Ovary (tissue), 9 donors: ENCODE results near the gene PTPRO. TPM values are rescaled to one million over a fixed set of nuclear protein-coding genes. Genes with fewer than 3 reads are reported as not detected.

Experiments
- DNase-seq, 5 donors: peaks; one replicate each; pipeline ENCODE4 v3.0.0-alpha.2; 2019 to 2020
- H3K27ac ChIP-seq, 2 donors: fragments of 200-600 bp; one replicate each; pipeline versions ENCODE4 v1.5.1 to v1.8.0; 2019 to 2022
- H3K27me3 ChIP-seq: fragments of 200-600 bp; one replicate; pipeline ENCODE4 v1.8.0; 2022
- H3K36me3 ChIP-seq: fragments of 200-600 bp; sonication (generic); one replicate; pipeline ENCODE4 v1.5.1; 2019
- H3K4me1 ChIP-seq: one replicate; pipeline ENCODE4 v1.8.1; 2013; ENCODE audit warnings: mild to moderate bottlenecking, moderate library complexity; ENCODE audit not compliant: insufficient read depth
- H3K4me3 ChIP-seq: fragments of 200-600 bp; sonication (generic); one replicate; pipeline ENCODE4 v1.5.1; 2017
- H3K9me3 ChIP-seq, 2 donors: fragments of 200-600 bp in 1 of 2; sonication (generic) in 1 of 2; one replicate each; pipeline versions ENCODE4 v1.5.1 to v1.8.1; 2013 to 2019; ENCODE audit warnings: mild to moderate bottlenecking in 1 of 2, moderate library complexity in 1 of 2
- EP300 ChIP-seq: sonication (generic); formaldehyde crosslinking; IDR thresholded peaks from one replicate; pipeline ENCODE4 v1.6.1; 2017; ENCODE audit warnings: antibody characterized with exemption
- POLR2A ChIP-seq: fragments of 450-650 bp; IDR thresholded peaks from one replicate; pipeline ENCODE4 v1.6.1; 2017; ENCODE audit warnings: antibody characterized with exemption, mild to moderate bottlenecking, moderate library complexity
- WGBS, 3 donors: extraction: QIAGEN DNeasy Blood & Tissue Kit in 1 of 3; methylation state at CpG; one replicate each; pipeline versions ENCODE4 v1.1.5 to v1.1.7; 2013 to 2017; 5-methylcytosine and 5-hydroxymethylcytosine counted together
- intact Hi-C, 4 donors: fragments of 100-400 bp; cut with DNase I; formaldehyde crosslinking; loops; one replicate each; pipeline versions ENCODE4 v1.11.0 to v1.15.1; 2022 to 2023
- polyA plus RNA-seq, 2 donors: library from polyadenylated mRNA; stranded (reverse); fragments of 200-250 nt in 1 of 2; fragments of 350-450 nt in 1 of 2; fragmentation: Illumina TruSeq in 1 of 2; extraction: RNeasy Lipid Tissue Mini Kit (QIAGEN cat#74804) in 1 of 2; gene quantifications; one replicate each; pipeline ENCODE4 v1.2.3, GENCODE V29; 2013 to 2014
- total RNA-seq, 7 donors: library from RNA; depleted of rRNA in 2 of 7; stranded (reverse); fragments of >200 nt in 2 of 7; fragmentation: NEBNext Ultra II Directional in 3 of 7; extraction: Animal tissue kit (Norgen Biotek cat#: 25700) in 3 of 7; gene quantifications; one replicate each; pipeline versions ENCODE4 v1.1.0 to v1.2.4, GENCODE V29; 2016 to 2023
- TF ChIP-seq, protein P1 (sequence below), 3 donors: fragments of 450-650 bp in 2 of 3; fragments of 200-600 bp in 1 of 3; IDR thresholded peaks; one replicate each; pipeline versions ENCODE4 v1.5.1 to v1.8.0; 2016 to 2022; ENCODE audit warnings: antibody characterized with exemption in 3 of 3, mild to moderate bottlenecking in 1 of 3
- donor health status: DM: no; HTN: no; CAD: no; lungs with moderate emphysema.
- donor health status: DM: no; HTN: no; CAD: no.
- donor health status: Bipolar disorder and iron deficiency.
- donor health status: DM: yes; HTN: yes; CAD: no.
- donor health status: DM: no; HTN: no; CAD: no.
- donor health status: DM: yes; HTN: yes; CAD: no.

The PTPRO gene
- total and polyA plus RNA-seq, 9 donors = 0.30 to 3.7 (median 0.83) TPM

DNA sequence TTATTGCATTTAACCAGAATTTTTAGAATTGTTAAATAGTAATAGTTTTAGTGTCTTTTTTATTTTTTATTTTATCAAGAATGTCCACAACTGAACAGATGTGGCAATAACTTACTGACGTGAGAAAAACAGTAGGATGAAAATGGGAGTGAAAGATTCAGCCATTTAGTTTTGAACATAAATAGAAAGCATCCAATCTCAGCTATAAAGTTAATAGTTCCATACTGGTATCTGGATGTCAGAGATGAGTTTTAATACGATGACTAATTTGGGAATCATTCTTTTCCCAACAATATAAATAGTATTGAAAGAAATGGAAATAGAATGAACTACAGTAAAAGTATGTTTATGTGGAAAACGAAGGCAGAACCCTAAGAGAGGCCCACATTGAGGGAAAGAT lies 307.5 kb downstream of the PTPRO start:
- Histone ChIP-seq H3K36me3 (no peaks in the 10 kb centered on the region), H3K4me3 (no peak overlapping the region), H3K9me3 (no peaks in the 10 kb centered on the region), H3K27me3 (no peaks in the 10 kb centered on the region), H3K4me1 (peaks cover 7% of the 10 kb centered on the region), H3K27ac (peak overlapping the region; percentile 23 to 51)
- no peak for DNase-seq
- intact Hi-C loops = loop anchor here in 1 of 4 donors (10.0 kb wide), 1 partner anchor 155 kb away; the partner anchor contains the start of gene EPS8
- TF ChIP-seq POLR2A = no peak
- TF ChIP-seq, protein P1, sequence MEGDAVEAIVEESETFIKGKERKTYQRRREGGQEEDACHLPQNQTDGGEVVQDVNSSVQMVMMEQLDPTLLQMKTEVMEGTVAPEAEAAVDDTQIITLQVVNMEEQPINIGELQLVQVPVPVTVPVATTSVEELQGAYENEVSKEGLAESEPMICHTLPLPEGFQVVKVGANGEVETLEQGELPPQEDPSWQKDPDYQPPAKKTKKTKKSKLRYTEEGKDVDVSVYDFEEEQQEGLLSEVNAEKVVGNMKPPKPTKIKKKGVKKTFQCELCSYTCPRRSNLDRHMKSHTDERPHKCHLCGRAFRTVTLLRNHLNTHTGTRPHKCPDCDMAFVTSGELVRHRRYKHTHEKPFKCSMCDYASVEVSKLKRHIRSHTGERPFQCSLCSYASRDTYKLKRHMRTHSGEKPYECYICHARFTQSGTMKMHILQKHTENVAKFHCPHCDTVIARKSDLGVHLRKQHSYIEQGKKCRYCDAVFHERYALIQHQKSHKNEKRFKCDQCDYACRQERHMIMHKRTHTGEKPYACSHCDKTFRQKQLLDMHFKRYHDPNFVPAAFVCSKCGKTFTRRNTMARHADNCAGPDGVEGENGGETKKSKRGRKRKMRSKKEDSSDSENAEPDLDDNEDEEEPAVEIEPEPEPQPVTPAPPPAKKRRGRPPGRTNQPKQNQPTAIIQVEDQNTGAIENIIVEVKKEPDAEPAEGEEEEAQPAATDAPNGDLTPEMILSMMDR (IDR thresholded peaks at IDR 0.05) = no peak
- TF ChIP-seq EP300 = no peak
- WGBS, 3 donors = 27 to 39% (median 27%) methylated on average over 3 of the region's 3 CpGs

DNA sequence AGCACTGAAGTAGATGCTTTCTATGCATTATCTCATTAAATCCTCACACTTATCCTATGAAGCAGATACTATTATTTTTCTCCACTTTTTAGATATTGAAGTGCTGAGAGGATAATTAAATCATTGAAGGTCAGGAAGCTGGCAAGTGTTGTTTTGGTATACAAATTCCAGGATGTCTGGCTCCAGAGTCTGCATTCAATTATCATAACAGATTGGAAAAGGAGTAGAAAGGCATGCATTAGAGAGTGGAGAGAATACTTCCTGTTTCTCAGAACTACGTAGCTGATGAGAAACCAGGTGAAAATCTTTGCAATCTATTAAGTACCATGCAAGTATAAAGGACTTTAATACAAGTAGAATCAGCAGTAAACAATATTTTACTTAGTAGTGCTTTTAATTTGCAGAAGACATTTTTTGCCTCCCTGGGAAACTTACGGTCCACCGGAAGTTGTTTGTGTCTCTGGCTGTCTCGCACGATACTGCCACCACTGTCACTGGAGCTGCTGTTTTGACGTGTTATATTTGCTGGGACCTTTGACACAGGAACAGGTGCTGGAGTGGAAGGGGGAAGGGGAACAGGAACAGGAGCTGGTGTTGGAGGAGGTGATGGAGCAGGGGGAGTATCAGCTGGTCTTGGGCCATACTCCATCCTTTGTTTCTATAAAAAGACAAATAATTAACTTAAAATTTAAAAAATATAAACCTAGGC lies 308.9 kb downstream of the PTPRO start:
- Histone ChIP-seq H3K27me3 (no peaks in the 10 kb centered on the region), H3K4me1 (peaks cover 9% of the 10 kb centered on the region), H3K4me3 (no peak overlapping the region), H3K27ac (no peak overlapping the region), H3K36me3 (no peaks in the 10 kb centered on the region), H3K9me3 (no peaks in the 10 kb centered on the region)
- 67 to 83% (median 68%) methylated on average over 6 of the region's 6 CpGs for WGBS, 3 donors
- TF ChIP-seq, protein P1 (IDR thresholded peaks at IDR 0.05) = no peak
- TF ChIP-seq EP300 = no peak
- TF ChIP-seq POLR2A = no peak
- DNase-seq = no peak
- intact Hi-C loops = loop anchor here in 1 of 4 donors (10.0 kb wide), 1 partner anchor 154 kb away; the partner anchor contains the start of gene EPS8

DNA sequence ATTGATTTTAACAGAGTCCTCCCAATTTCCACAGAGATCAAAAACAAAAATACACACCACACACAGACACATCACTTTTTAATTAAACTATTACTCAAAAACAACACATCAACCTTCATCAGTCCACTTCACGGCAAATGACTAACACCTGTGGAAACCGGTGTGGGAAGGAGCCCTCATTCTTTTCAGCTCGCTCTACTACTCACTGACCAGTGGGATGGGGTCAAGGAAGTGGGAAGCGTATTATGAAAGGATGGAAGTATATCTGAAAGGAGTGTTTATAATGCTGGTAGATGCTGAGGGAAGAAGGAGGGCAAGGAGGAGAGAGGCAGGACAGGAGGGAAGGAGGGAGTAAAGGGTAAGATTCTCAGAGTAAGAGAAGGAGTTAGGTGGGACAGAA lies 310.4 kb downstream of the PTPRO start:
- H3K4me3 ChIP-seq = no peak overlapping the region
- no peaks in the 10 kb centered on the region for H3K36me3 ChIP-seq
- 83 to 89% (median 88%) methylated on average over 4 of the region's 4 CpGs for WGBS, 3 donors
- no peaks in the 10 kb centered on the region for H3K9me3 ChIP-seq
- no peak overlapping the region for H3K27ac ChIP-seq
- peaks cover 15% of the 10 kb centered on the region for H3K4me1 ChIP-seq
- intact Hi-C loops = loop anchor here in 1 of 4 donors (10.0 kb wide), 1 partner anchor 152 kb away; the partner anchor contains the start of gene EPS8
- no peak for DNase-seq
- no peaks in the 10 kb centered on the region for H3K27me3 ChIP-seq
- TF ChIP-seq, protein P1 (IDR thresholded peaks at IDR 0.05) = no peak
- TF ChIP-seq EP300 = no peak
- no peak for TF ChIP-seq POLR2A

DNA sequence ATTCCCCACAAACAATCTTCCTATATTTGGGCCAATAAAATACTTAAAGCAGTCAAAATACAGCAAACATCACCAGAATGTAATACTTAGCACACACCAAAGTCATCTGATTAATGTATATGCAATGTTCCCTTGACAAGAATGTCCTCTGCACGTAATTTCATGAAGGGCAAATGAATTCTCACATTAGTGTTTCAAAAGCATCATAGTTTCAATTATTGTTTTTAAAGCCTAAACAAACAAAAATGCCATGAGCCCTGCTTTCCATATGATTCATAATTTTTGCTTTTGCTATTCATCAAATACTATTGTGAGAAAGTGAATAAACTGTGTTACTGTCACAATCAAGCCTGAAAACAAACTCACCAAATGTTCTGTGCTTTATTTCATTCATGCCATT lies 310.9 kb downstream of the PTPRO start:
- H3K4me3 ChIP-seq = no peak overlapping the region
- H3K27ac ChIP-seq = no peak overlapping the region
- intact Hi-C loops = loop anchor here in 1 of 4 donors (10.0 kb wide), 1 partner anchor 152 kb away; the partner anchor contains the start of gene EPS8
- H3K4me1 ChIP-seq = peaks cover 15% of the 10 kb centered on the region
- H3K36me3 ChIP-seq = no peaks in the 10 kb centered on the region
- no peaks in the 10 kb centered on the region for H3K27me3 ChIP-seq
- TF ChIP-seq, protein P1 (IDR thresholded peaks at IDR 0.05) = no peak
- TF ChIP-seq EP300 = no peak
- no peak for TF ChIP-seq POLR2A
- H3K9me3 ChIP-seq = no peaks in the 10 kb centered on the region
- no peak for DNase-seq
- WGBS, 3 donors = 85 to 95% (median 94%) methylated on average over 1 of the region's 1 CpG
